ENCODE data around the gene HSPB8. TPM values are rescaled to one million over a fixed set of nuclear protein-coding genes. Genes with fewer than 3 reads are reported as not detected.

The HSPB8 gene
- total and polyA plus RNA-seq, 8 donors = 17.3 to 253 (median 59.6) TPM

- TF ChIP-seq EP300 (IDR thresholded peaks at IDR 0.05) = no peak
- TF ChIP-seq POLR2A (IDR thresholded peaks at IDR 0.05) = no peak
- no peak for TF ChIP-seq CTCF (IDR thresholded peaks at IDR 0.05)
- TF ChIP-seq POLR2AphosphoS5 (IDR thresholded peaks at IDR 0.05) = no peak
- H3K9me3 ChIP-seq = no peaks in the 10 kb centered on the region
- DNase-seq = no peak
- peaks cover 4 to 76% (median 41%) of the 10 kb centered on the region in 4 donors for H3K4me1 ChIP-seq
- no peaks in the 10 kb centered on the region for H3K27me3 ChIP-seq
- peak overlapping the region in 4 of 5 donors; percentile 86 to 95 (median 91) for H3K27ac ChIP-seq
- peaks cover 0 to 17% (median 10%) of the 10 kb centered on the region in 4 donors for H3K36me3 ChIP-seq
- 71 to 89% (median 88%) methylated on average over 9 of the region's 9 CpGs for WGBS, 5 donors
- intact Hi-C loops (cut with DNase I; ENCODE audit: low total_unique reads) = no loop called here
- H3K4me3 ChIP-seq = peak overlapping the region in 3 of 4 donors; percentile 7 to 62 (median 52)
Observed at GRCh38 chr12:119183942-119184695, 5.4 kb downstream of the HSPB8 start.

- DNase-seq = no peak
- TF ChIP-seq POLR2A (IDR thresholded peaks at IDR 0.05) = no peak
- TF ChIP-seq EP300 (IDR thresholded peaks at IDR 0.05) = no peak
- intact Hi-C loops (cut with DNase I; ENCODE audit: low total_unique reads) = no loop called here
- Histone ChIP-seq H3K9me3 (no peaks in the 10 kb centered on the region), H3K36me3 (peaks cover 4 to 48% (median 28%) of the 10 kb centered on the region in 4 donors), H3K4me3 (no peak overlapping the region), H3K27ac (no peak overlapping the region), H3K27me3 (no peaks in the 10 kb centered on the region), H3K4me1 (peaks cover 0 to 21% (median 0%) of the 10 kb centered on the region in 4 donors)
- 92 to 95% (median 94%) methylated on average over 16 of the region's 16 CpGs for WGBS, 5 donors
Observed at GRCh38 chr12:119195256-119195655, 16.5 kb downstream of the HSPB8 start.

GRCh38 chr12:119198440-119198839 is 19.7 kb downstream of the HSPB8 start:
- Histone ChIP-seq H3K27me3 (no peaks in the 10 kb centered on the region), H3K9me3 (no peaks in the 10 kb centered on the region), H3K4me1 (peaks cover 0 to 12% (median 0%) of the 10 kb centered on the region in 4 donors), H3K4me3 (no peak overlapping the region), H3K27ac (peak overlapping the region in 3 of 5 donors; percentile 31 to 72 (median 38)), H3K36me3 (peaks cover 4 to 29% (median 22%) of the 10 kb centered on the region in 4 donors)
- intact Hi-C loops (cut with DNase I; ENCODE audit: low total_unique reads) = no loop called here
- WGBS, 5 donors = 70 to 100% (median 94%) methylated on average over 2 of the region's 2 CpGs
- no peak for TF ChIP-seq POLR2AphosphoS5 (IDR thresholded peaks at IDR 0.05)
- TF ChIP-seq CTCF (IDR thresholded peaks at IDR 0.05) = no peak
- no peak for TF ChIP-seq POLR2A (IDR thresholded peaks at IDR 0.05)
- TF ChIP-seq EP300 (IDR thresholded peaks at IDR 0.05) = no peak
- DNase-seq = no peak

- intact Hi-C loops (cut with DNase I; ENCODE audit: low total_unique reads) = no loop called here
- Histone ChIP-seq H3K27ac (no peak overlapping the region), H3K36me3 (peaks cover 0 to 7% (median 2%) of the 10 kb centered on the region in 4 donors), H3K27me3 (no peaks in the 10 kb centered on the region), H3K4me1 (peaks cover 0 to 27% (median 0%) of the 10 kb centered on the region in 4 donors), H3K9me3 (no peaks in the 10 kb centered on the region), H3K4me3 (no peak overlapping the region)
- 89 to 95% (median 92%) methylated on average over 4 of the region's 4 CpGs for WGBS, 5 donors
- TF ChIP-seq EP300 (IDR thresholded peaks at IDR 0.05) (no peak), CTCF (IDR thresholded peaks at IDR 0.05) (no peak), POLR2A (IDR thresholded peaks at IDR 0.05) (no peak)
- DNase-seq = no peak
Observed at GRCh38 chr12:119200601-119201000, 21.9 kb downstream of the HSPB8 start.
